HG03064 (cell line): Measurements from ENCODE around the gene UHRF1.
"Not testable (repeated sequence)": the region's sequence is repeated elsewhere in the genome, so short reads cannot be mapped to it uniquely, and the experiment has no call there.

Experiments
- ATAC-seq: cut with Tn5 transposase; IDR thresholded peaks from one replicate; pipeline ENCODE4 v1.9.1; 2021; ENCODE audit warnings: low read depth; ENCODE audit not compliant: unreplicated experiment

Gene UHRF1

GRCh38 chr19:4897146-4897545 is 12.2 kb upstream of the UHRF1 start:
- ATAC-seq = no peak

- not testable (repeated sequence) for ATAC-seq
Measured at GRCh38 chr19:4900879-4901278, 8.4 kb upstream of the UHRF1 start.

- no peak for ATAC-seq
Measured at GRCh38 chr19:4902796-4903195, 6.5 kb upstream of the UHRF1 start, which contains the start of gene ARRDC5. Gene ARRDC5, minus strand, starts transcription at chr19:4902896. Its CDS starts 71 bp downstream, at chr19:4902825.

DNA sequence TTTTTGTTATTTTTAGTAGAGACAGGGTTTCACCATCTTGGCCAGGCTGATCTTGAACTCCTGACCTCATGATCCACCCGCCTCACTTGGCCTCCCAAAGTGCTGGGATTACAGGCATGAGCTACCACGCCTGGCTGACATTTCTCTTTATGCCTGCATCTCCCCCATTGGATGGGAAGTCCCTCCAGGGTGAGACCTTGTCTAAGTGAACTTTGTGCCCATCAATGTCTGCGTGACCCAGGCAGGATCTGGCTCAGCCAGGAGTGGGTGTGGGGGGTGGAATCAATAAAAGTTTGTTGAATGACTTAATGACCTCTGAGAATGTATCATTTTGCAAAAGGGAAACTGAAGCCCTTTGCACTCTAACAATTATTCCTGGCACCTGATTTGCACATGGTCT is 4.8 kb upstream of the UHRF1 start:
- no peak for ATAC-seq

DNA sequence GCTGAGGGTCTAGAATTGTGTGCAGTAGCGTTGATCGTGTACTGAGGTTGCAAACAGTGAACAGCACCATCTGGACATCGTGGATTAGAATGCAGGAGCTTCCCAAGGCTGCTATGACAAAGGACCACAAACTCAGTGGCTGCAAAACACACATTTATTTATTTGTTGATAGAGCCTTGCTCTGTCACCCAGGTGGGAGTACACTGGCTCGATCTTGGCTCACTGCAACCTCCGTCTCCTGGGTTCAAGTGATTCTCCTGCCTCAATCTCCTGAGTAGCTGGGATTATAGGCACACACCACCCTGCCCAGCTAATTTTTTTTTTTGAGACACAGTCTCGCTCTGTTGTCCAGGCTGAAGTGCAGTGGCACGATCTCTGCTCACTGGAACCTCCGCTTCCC is 2.3 kb upstream of the UHRF1 start:
- ATAC-seq = no peak

GRCh38 chr19:4908360-4908759 is 941 bp upstream of the UHRF1 start:
- ATAC-seq = no peak

DNA sequence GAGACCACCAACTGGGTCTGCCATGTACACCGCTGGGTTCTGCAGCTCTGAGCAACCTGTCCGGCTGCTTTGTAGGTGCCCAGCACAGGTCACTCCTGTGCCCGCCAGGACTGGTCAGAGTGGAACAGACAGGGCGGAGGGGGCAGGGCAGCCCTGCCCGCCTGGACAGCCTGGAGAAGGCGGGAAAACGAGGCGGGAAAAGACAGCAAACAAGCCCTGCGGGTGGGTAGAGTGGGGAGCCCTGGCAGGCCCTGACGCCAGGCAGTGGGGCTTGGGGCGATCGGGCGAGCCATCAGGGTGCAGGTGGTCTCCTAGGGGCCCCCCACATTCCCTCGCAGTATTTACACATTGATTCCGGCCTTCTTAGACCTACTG is 533 bp upstream of the UHRF1 start:
- ATAC-seq = no peak

- no peak for ATAC-seq
Measured at GRCh38 chr19:4909897-4910593, 744 bp downstream of the UHRF1 start.

GRCh38 chr19:4910594-4911281 is 1.4 kb downstream of the UHRF1 start:
- ATAC-seq = no peak

- ATAC-seq = no peak
Measured at GRCh38 chr19:4911314-4911713, 2.0 kb downstream of the UHRF1 start.

- no peak for ATAC-seq
Measured at GRCh38 chr19:4911786-4912672, 2.7 kb downstream of the UHRF1 start.

DNA sequence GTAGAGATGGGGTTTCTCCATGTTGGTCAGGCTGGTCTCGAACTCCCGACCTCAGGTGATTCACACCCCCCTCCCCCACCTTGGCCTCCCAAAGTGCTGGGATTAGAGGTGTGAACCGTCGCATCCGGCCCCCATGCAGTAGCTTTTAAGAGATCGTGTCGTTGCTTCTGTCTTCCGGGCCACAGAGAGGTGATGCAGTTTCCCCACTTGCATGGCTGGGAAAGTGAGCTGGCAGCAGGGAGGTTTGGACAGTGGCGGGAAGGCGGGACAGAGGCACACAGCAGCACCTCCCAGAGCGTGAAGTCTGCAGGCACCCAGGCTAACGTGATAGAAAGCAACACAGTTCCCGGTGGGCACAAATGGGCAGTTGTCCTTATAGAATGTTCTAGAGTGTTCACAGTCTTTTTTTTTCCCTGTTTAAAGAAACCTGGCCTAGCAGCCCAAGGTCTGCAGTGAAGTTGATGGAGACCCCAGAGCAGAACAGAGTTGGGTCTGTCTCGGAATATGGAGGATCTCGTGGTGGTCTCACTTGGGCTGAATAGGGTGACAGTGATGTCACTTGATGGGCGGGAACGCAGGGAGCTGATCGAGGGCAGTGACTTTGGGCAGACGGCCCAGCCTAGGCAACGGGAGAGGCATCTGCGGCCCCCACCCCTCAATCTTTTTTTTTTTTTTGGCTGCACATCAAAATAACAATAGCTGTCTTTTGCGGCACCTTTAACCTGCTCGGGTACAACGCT is 4.9 kb downstream of the UHRF1 start:
- no peak for ATAC-seq

DNA sequence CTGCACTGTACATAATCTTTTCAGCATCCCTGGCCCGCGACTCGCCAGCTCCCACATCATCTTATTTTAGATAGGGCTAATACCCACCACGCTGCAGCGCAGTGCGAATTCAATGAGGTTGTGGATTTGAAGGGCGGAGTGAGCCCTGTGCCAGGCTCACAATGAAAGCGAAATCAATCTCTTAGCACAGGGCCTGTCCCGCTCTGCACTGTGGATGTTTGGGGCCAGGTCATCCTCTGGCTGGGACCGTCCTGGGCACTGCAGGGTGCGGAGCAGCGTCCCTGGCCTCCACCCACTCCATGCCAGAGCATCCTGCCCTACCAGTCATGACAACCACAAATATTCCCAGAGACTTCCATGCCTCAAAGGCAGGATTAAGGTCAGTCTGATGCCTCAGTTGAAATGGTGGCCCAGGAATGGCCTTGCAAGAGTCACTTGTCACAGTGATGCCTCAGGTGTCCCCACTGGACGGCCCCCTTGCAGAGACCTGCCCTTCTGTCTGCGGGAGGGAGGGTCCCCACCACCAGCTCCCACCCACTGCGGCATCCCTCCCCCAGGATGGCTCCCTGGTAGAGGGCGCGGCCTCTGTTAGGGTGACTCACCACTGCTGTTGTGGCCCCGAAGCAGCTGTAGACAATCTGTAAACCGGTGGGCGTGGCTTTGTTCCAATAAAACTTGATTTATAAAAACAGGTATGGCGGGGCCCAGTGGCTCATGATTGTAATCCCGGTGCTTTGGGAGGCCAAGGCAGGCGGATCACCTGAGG is 5.6 kb downstream of the UHRF1 start:
- ATAC-seq = no peak

- no peak for ATAC-seq
Measured at GRCh38 chr19:4916292-4917082, 7.2 kb downstream of the UHRF1 start.

DNA sequence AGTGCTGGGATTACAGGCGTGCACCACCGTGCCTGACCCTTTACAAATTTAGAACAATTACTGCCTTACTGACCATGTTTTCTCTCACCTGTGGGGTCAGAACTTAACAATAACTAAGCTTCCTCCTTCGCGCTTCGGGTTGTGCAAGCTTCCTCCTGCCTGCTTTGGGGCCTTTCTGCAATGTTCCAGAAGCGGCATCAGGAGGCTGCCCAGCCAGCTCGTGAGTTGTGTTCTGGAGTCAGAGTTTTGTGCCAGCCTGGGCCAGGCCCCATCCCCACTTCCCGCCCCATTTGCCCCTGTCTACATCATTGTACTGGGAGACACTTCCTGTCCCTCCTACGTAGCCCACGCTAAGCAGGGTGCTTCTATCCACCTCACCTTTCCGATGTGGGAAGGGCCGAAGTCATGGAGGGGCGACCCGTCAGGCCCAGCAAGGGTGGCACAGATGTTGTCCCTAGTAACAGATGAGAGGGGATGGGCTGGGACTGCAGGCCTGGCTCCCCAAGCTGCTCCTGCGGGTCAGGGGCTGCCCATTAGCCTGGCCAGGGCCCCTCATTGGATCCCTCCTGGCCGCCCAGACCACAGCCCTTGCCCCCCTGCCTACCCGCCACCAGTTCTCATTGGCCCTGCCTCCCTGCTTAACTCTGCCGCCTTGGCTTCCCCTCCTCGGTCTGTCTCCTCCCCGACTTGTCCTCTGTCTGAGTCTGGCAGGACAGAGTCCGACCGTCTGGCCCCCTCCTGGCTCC is 13.4 kb downstream of the UHRF1 start:
- no peak for ATAC-seq

GRCh38 chr19:4923276-4923747 is 14.0 kb downstream of the UHRF1 start:
- no peak for ATAC-seq

DNA sequence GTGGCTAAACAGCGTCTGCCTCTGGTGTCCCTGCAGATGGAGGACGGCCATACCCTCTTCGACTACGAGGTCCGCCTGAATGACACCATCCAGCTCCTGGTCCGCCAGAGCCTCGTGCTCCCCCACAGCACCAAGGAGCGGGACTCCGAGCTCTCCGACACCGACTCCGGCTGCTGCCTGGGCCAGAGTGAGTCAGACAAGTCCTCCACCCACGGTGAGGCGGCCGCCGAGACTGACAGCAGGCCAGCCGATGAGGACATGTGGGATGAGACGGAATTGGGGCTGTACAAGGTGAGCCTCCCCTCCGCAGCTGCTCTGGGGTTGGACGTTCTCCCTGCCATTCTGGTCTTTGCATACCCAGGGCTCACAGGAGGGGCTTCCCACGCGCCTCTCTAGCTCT is 19.9 kb downstream of the UHRF1 start:
- no peak for ATAC-seq

- ATAC-seq = no peak
Measured at GRCh38 chr19:4930664-4931063, 21.4 kb downstream of the UHRF1 start.
